ENCODE results near the gene TMEM50A. TPM values are rescaled to one million over a fixed set of nuclear protein-coding genes. Genes with fewer than 3 reads are reported as not detected.
"Not testable (repeated sequence)": the region's sequence is repeated elsewhere in the genome, so short reads cannot be mapped to it uniquely, and the experiment has no call there.

The TMEM50A gene
- 100 to 1,000 TPM; 140 to 176 TPM for total RNA-seq

- peak; percentile 90 for DNase-seq
- no peaks in the 10 kb centered on the region for H3K9me3 Mint-ChIP-seq
- ChIA-PET CTCF (no interaction called here), POLR2A (interaction anchor here (0.6 kb wide), 1 partner anchor 97 kb away, joined by 3 read pairs; no protein-coding TSS in a partner anchor)
- H3K27ac Mint-ChIP-seq: peak within 1 kb of the TSS; percentile 96
- peak within 1 kb of the TSS; percentile 95 for H3K4me3 Mint-ChIP-seq
- H3K27me3 Mint-ChIP-seq: no peaks in the 10 kb centered on the region
- peaks cover 43% of the 10 kb centered on the region for H3K4me1 Mint-ChIP-seq
- H3K36me3 Mint-ChIP-seq (ENCODE audit: low read depth): peaks cover 30% of the 10 kb centered on the region
Observed at GRCh38 chr1:25338188-25338981, at the start of gene TMEM50A. TMEM50A (plus strand) TSS chr1:25338334; CDS start chr1:25340487, 2,153 bp downstream.

DNA sequence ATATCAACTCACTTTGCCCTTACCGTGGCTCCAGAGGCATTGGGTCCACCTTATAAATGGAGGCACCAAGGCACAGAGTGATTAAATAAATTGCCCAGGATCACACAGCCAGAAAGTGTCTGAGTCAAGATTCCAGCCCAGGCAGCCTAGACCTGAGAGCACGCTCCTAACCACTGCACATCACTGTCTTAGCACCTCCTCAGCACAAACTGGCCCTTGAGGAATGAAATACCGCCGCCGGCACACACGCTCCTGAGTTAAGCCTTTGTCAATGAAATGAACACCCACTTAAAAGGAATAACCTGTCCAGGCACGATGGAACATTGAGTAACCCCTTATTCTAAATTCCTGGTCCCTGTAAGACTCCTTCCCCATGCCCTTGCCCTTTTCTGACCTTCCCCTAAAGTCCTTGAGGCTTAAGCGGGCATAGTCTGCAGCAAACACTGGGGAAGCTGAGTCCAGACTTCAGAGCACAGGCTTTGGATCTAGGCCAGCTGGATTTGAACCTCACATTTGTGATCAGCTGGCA is 49.5 kb upstream of the TMEM50A start:
- POLR2A ChIA-PET; H3K27ac Mint-ChIP-seq; H3K9me3 Mint-ChIP-seq; H3K4me3 Mint-ChIP-seq; DNase-seq; H3K27me3 Mint-ChIP-seq; H3K36me3 Mint-ChIP-seq (ENCODE audit: low read depth); H3K4me1 Mint-ChIP-seq; CTCF ChIA-PET: not testable (repeated sequence)

DNA sequence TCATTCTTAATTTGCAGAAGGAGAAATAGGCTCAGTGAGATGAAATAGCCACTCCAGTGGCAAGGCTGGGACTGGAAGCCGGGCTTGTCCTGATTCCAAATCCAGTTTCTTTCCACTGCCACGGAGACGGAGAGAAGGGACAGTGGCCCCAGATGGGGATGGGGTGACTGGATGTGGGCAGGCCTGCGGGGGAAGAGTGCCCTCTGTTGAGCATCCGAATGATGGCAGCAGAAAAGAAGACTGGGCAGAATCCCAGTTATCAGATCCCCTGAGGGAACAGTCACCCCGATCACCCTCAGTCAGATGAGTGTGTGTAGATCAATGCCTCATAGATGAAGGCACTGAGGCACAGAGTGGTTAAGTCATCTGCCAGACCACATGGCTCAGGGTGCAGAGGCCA is 48.1 kb upstream of the TMEM50A start:
- POLR2A ChIA-PET; DNase-seq; H3K36me3 Mint-ChIP-seq (ENCODE audit: low read depth); H3K4me3 Mint-ChIP-seq; H3K4me1 Mint-ChIP-seq; CTCF ChIA-PET; H3K27ac Mint-ChIP-seq; H3K9me3 Mint-ChIP-seq; H3K27me3 Mint-ChIP-seq: not testable (repeated sequence)

- H3K4me1 Mint-ChIP-seq; H3K27me3 Mint-ChIP-seq; DNase-seq; H3K36me3 Mint-ChIP-seq (ENCODE audit: low read depth); H3K4me3 Mint-ChIP-seq; CTCF ChIA-PET; POLR2A ChIA-PET; H3K27ac Mint-ChIP-seq; H3K9me3 Mint-ChIP-seq: not testable (repeated sequence)
Observed at GRCh38 chr1:25293426-25293825, 44.7 kb upstream of the TMEM50A start.

- H3K27me3 Mint-ChIP-seq, H3K9me3 Mint-ChIP-seq, CTCF ChIA-PET: not testable (repeated sequence)
Observed at GRCh38 chr1:25294889-25295826, 43.0 kb upstream of the TMEM50A start.

GRCh38 chr1:25296501-25296900 is 41.6 kb upstream of the TMEM50A start:
- POLR2A ChIA-PET; CTCF ChIA-PET; H3K27me3 Mint-ChIP-seq; H3K27ac Mint-ChIP-seq; H3K4me1 Mint-ChIP-seq; H3K9me3 Mint-ChIP-seq; H3K4me3 Mint-ChIP-seq; H3K36me3 Mint-ChIP-seq (ENCODE audit: low read depth); DNase-seq: not testable (repeated sequence)

More at GRCh38 chr1:25294889-25295826, 43.0 kb upstream of the TMEM50A start:
- H3K4me1 Mint-ChIP-seq; H3K36me3 Mint-ChIP-seq (ENCODE audit: low read depth); H3K4me3 Mint-ChIP-seq; POLR2A ChIA-PET; DNase-seq; H3K27ac Mint-ChIP-seq: not testable (repeated sequence)

DNA sequence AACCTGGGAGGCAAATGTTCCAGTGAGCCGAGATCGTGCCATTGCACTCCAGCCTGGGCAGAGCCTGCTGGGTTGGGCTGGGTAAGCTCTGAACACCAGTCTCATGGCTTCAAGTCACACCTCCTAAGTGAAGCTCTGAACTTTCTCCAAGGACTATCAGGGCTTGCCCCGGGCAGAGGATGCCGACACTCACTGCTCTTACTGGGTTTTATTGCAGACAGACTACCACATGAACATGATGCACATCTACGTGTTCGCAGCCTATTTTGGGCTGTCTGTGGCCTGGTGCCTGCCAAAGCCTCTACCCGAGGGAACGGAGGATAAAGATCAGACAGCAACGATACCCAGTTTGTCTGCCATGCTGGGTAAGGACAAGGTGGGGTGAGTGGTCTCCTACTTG is 37.4 kb upstream of the TMEM50A start:
- POLR2A ChIA-PET; CTCF ChIA-PET; H3K4me1 Mint-ChIP-seq; H3K27ac Mint-ChIP-seq; H3K36me3 Mint-ChIP-seq (ENCODE audit: low read depth); H3K9me3 Mint-ChIP-seq; H3K27me3 Mint-ChIP-seq; DNase-seq; H3K4me3 Mint-ChIP-seq: not testable (repeated sequence)

DNA sequence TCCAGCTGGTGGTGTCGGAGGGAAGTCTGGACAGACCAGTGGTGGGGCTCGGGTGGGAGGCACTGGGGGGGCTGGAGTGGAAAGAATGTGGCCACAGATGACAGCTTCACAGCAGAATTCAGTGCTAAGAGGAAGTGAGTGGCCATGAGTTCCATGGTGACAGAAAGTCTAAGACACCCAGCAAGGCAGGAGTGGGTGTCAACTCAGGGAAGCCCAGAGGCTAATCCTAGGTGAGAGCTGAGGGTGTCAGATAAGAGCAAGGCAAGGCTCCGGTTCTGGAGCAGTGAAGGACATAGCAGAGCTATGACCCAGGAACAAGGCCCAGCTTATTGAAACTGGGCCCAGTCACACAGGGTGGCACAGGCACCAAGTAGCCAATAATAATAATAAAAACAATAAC is 35.8 kb upstream of the TMEM50A start:
- DNase-seq: not testable (repeated sequence)

DNA sequence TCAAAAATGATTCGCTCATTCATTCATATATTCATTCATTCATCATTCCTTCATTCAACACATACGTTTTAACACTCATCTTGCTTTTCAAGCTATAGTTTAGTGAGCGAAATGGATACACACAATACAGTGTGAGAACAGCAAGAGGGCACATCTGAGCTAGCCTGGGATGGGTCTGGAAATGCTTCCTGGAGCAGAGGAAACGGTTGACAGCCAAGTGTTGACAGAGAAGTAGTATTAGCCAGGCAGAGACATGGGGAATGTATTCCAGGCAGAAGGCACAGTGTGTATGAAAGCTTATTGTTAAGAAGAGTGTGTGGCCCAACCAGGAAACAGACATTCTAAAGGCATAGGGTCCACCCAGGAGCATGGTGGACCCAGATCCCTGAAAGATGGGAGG is 33.2 kb upstream of the TMEM50A start:
- H3K27me3 Mint-ChIP-seq; H3K27ac Mint-ChIP-seq; POLR2A ChIA-PET; H3K4me1 Mint-ChIP-seq; H3K9me3 Mint-ChIP-seq; DNase-seq; H3K36me3 Mint-ChIP-seq (ENCODE audit: low read depth); CTCF ChIA-PET; H3K4me3 Mint-ChIP-seq: not testable (repeated sequence)

More for the DNA sequence above, 35.8 kb upstream of the TMEM50A start:
- CTCF ChIA-PET; H3K4me1 Mint-ChIP-seq; H3K4me3 Mint-ChIP-seq; POLR2A ChIA-PET; H3K36me3 Mint-ChIP-seq (ENCODE audit: low read depth); H3K27me3 Mint-ChIP-seq; H3K9me3 Mint-ChIP-seq; H3K27ac Mint-ChIP-seq: not testable (repeated sequence)

- H3K4me1 Mint-ChIP-seq, POLR2A ChIA-PET, H3K4me3 Mint-ChIP-seq, CTCF ChIA-PET, DNase-seq, H3K27me3 Mint-ChIP-seq, H3K9me3 Mint-ChIP-seq, H3K27ac Mint-ChIP-seq: not testable (repeated sequence)
- H3K36me3 Mint-ChIP-seq (ENCODE audit: low read depth): peaks cover 13% of the 10 kb centered on the region
Observed at GRCh38 chr1:25308168-25308567, 30.0 kb upstream of the TMEM50A start.

- H3K4me1 Mint-ChIP-seq, CTCF ChIA-PET, H3K4me3 Mint-ChIP-seq, DNase-seq, H3K9me3 Mint-ChIP-seq, POLR2A ChIA-PET, H3K27ac Mint-ChIP-seq, H3K27me3 Mint-ChIP-seq: not testable (repeated sequence)
- peaks cover 21% of the 10 kb centered on the region for H3K36me3 Mint-ChIP-seq (ENCODE audit: low read depth)
Observed at GRCh38 chr1:25309085-25309484, 29.0 kb upstream of the TMEM50A start.

DNA sequence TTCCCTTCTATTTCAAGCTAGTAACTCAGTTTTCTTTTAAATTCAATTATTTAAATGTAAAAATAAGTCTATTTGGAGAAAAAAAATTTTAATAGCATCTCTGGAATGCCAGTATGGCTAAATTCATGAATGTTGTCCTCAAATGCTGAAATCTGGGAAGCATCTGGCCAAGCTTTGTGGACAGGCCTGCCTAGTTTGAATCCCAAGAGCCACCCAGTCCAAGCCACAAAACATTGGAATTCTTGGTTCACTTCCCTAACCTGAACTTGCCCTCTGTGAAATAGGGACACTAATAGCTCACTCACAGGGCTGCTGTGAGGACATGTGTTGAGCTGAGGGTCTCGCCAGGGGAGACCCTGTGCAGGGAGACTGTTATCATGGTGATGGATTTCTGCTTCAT is 28.6 kb upstream of the TMEM50A start:
- H3K9me3 Mint-ChIP-seq, DNase-seq, H3K4me3 Mint-ChIP-seq, H3K27me3 Mint-ChIP-seq, CTCF ChIA-PET, POLR2A ChIA-PET, H3K27ac Mint-ChIP-seq, H3K4me1 Mint-ChIP-seq: not testable (repeated sequence)
- peaks cover 24% of the 10 kb centered on the region for H3K36me3 Mint-ChIP-seq (ENCODE audit: low read depth)

GRCh38 chr1:25312806-25313470 is 25.2 kb upstream of the TMEM50A start:
- H3K9me3 Mint-ChIP-seq, H3K27ac Mint-ChIP-seq, H3K4me3 Mint-ChIP-seq, DNase-seq, H3K27me3 Mint-ChIP-seq, H3K4me1 Mint-ChIP-seq, CTCF ChIA-PET: not testable (repeated sequence)
- POLR2A ChIA-PET: interaction anchor here (0.7 kb wide), 1 partner anchor 79 kb away, joined by 3 read pairs; no protein-coding TSS in a partner anchor
- peaks cover 30% of the 10 kb centered on the region for H3K36me3 Mint-ChIP-seq (ENCODE audit: low read depth)
